Astrocyte (in vitro differentiated cells and primary cell): ENCODE data around the gene ZNF503. TPM values are rescaled to one million over a fixed set of nuclear protein-coding genes. Genes with fewer than 3 reads are reported as not detected.

ENCODE experiments used
- DNase-seq: peaks from one replicate; pipeline ENCODE4 v3.0.0-alpha.2; 2010; ENCODE audit warnings: low read depth
- FAIRE-seq: peaks from 2 replicates; lab custom pipeline; 2011; peaks lifted over from hg19 to GRCh38; lab: Jason Lieb, UNC
- H2AFZ ChIP-seq: 2 replicates; pipeline ENCODE4 v1.6.0; 2012; ENCODE audit warnings: low read depth, low read length, inconsistent platforms
- H3K27ac ChIP-seq: 2 replicates; pipeline ENCODE4 v1.5.1; 2011; ENCODE audit warnings: low read depth, low read length, inconsistent platforms
- H3K27me3 ChIP-seq: 2 replicates; pipeline ENCODE4 v1.6.0; 2011; ENCODE audit warnings: low read length, inconsistent platforms; ENCODE audit not compliant: insufficient read depth
- H3K36me3 ChIP-seq: 2 replicates; pipeline ENCODE4 v1.5.1; 2011; ENCODE audit warnings: low read length, inconsistent platforms; ENCODE audit not compliant: insufficient read depth
- H3K4me1 ChIP-seq: 2 replicates; pipeline ENCODE4 v1.5.1; 2011; ENCODE audit warnings: low read length, inconsistent platforms; ENCODE audit not compliant: insufficient read depth
- H3K4me2 ChIP-seq: 2 replicates; pipeline ENCODE4 v1.6.0; 2012; ENCODE audit warnings: low read length, inconsistent platforms
- H3K4me3 ChIP-seq: 2 replicates; pipeline ENCODE4 v1.5.1; 2011; ENCODE audit warnings: low read depth, mild to moderate bottlenecking, low read length, inconsistent platforms; ENCODE audit not compliant: insufficient read depth
- H3K79me2 ChIP-seq: 2 replicates; pipeline ENCODE4 v1.6.0; 2012; ENCODE audit warnings: mild to moderate bottlenecking, low read length, inconsistent platforms; ENCODE audit not compliant: insufficient read depth
- H3K9ac ChIP-seq: 2 replicates; pipeline ENCODE4 v1.6.0; 2012; ENCODE audit warnings: mild to moderate bottlenecking, low read length, inconsistent platforms
- H3K9me3 ChIP-seq: 2 replicates; pipeline ENCODE4 v1.5.1; 2012; ENCODE audit warnings: low read depth, mild to moderate bottlenecking, low read length, inconsistent platforms; ENCODE audit not compliant: insufficient read depth
- H4K20me1 ChIP-seq: 2 replicates; pipeline ENCODE4 v1.6.0; 2012; ENCODE audit warnings: low read length, inconsistent platforms; ENCODE audit not compliant: insufficient read depth
- H3K27ac Mint-ChIP-seq: one replicate; pipeline ENCODE4 v1.8.0; 2021; ENCODE audit warnings: mild to moderate bottlenecking, mixed read lengths; ENCODE audit not compliant: unreplicated experiment
- H3K27me3 Mint-ChIP-seq: one replicate; pipeline ENCODE4 v1.8.0; 2021; ENCODE audit warnings: low read depth, mixed read lengths; ENCODE audit not compliant: unreplicated experiment
- H3K36me3 Mint-ChIP-seq: one replicate; pipeline ENCODE4 v1.8.0; 2021; ENCODE audit warnings: low read depth, mixed read lengths; ENCODE audit not compliant: unreplicated experiment
- H3K4me1 Mint-ChIP-seq: one replicate; pipeline ENCODE4 v1.8.0; 2021; ENCODE audit warnings: low read depth, mixed read lengths; ENCODE audit not compliant: unreplicated experiment
- H3K4me3 Mint-ChIP-seq: one replicate; pipeline ENCODE4 v1.8.0; 2021; ENCODE audit warnings: mild to moderate bottlenecking, moderate library complexity, mixed read lengths; ENCODE audit not compliant: unreplicated experiment
- H3K9me3 Mint-ChIP-seq: one replicate; pipeline ENCODE4 v1.8.0; 2021; ENCODE audit warnings: mild to moderate bottlenecking, mixed read lengths; ENCODE audit not compliant: unreplicated experiment
- CTCF ChIP-seq: IDR thresholded peaks from 2 replicates; pipeline ENCODE4 v1.5.1; 2011; ENCODE audit warnings: low read depth, mild to moderate bottlenecking, inconsistent platforms, low read length, moderate library complexity; ENCODE audit not compliant: insufficient read depth
- EZH2 ChIP-seq: IDR thresholded peaks from 2 replicates; pipeline ENCODE4 v1.6.1; 2012; ENCODE audit warnings: mild to moderate bottlenecking, low read length, inconsistent platforms; ENCODE audit not compliant: insufficient read depth
- total RNA-seq: library from RNA; stranded (reverse); gene quantifications from 2 replicates; pipeline ENCODE4 v1.2.1, GENCODE V29; 2021

The ZNF503 gene
- total RNA-seq, 1 donor from 2014 or later, result 11.9 TPM

DNA sequence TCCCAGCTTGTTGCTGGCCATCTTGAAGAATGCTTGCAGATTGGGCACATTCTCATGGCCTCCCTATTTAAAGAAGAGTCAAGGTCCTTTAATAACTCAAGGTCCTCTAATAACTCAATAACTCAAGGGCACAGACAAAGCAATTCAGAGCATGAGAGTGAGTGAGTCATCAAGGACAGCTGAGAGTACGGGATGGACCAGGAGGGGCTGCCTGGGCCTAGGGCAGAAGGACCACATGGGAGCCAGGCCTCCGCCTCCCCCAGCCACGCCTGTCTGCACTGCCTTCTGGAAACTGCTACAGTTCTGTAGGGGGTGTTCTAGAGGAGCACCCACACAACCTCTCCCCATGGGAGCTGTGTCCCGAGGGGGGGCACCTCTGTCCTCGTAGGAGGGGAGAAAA lies 48.9 kb downstream of the ZNF503 start:
- Histone ChIP-seq H3K36me3 (no peaks in the 10 kb centered on the region), H3K9ac (no peak overlapping the region), H3K4me2 (no peak overlapping the region), H3K9me3 (no peaks in the 10 kb centered on the region), H4K20me1 (no peaks in the 10 kb centered on the region), H3K4me3 (no peak overlapping the region), H3K27ac (no peak overlapping the region), H3K79me2 (no peaks in the 10 kb centered on the region), H2AFZ (no peak overlapping the region), H3K27me3 (no peaks in the 10 kb centered on the region), H3K4me1 (peaks cover 4% of the 10 kb centered on the region)
- peaks cover 8% of the 10 kb centered on the region for H3K4me1 Mint-ChIP-seq
- peaks cover 2% of the 10 kb centered on the region for H3K27me3 Mint-ChIP-seq
- TF ChIP-seq EZH2, result no peak
- TF ChIP-seq CTCF, result no peak
- DNase-seq (no peak), FAIRE-seq (no peak)
- H3K9me3 Mint-ChIP-seq, result peaks cover 5% of the 10 kb centered on the region
- H3K27ac Mint-ChIP-seq, result no peak overlapping the region
- H3K36me3 Mint-ChIP-seq, result no peaks in the 10 kb centered on the region
- H3K4me3 Mint-ChIP-seq, result no peak overlapping the region

DNA sequence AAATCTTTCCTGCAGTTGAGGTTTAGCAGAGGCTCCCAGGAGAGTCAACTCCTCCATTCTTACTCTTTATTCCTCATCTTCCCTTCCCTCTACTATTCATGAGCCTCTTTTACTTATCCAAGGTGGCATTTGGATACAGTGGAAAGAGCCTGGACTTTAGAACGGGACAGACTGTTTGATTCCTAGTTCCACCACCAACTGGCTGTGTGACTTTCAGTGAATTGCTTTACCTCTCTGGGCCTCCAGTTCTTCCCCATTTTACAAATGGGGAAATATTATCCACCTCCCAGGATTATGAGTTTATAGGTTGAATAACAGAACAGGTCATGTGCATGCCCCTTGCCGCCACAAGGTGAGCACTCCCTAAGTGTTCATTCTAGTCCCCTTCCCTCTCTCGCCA lies 49.9 kb downstream of the ZNF503 start:
- Mint-ChIP-seq H3K27me3 (peaks cover 2% of the 10 kb centered on the region), H3K4me1 (peaks cover 8% of the 10 kb centered on the region), H3K9me3 (peaks cover 5% of the 10 kb centered on the region), H3K4me3 (no peak overlapping the region), H3K27ac (no peak overlapping the region), H3K36me3 (no peaks in the 10 kb centered on the region)
- no peak overlapping the region for H3K27ac ChIP-seq
- no peak for TF ChIP-seq EZH2
- TF ChIP-seq CTCF, result no peak
- H3K4me2 ChIP-seq, result no peak overlapping the region
- H3K9ac ChIP-seq, result no peak overlapping the region
- peaks cover 4% of the 10 kb centered on the region for H3K4me1 ChIP-seq
- DNase-seq, result no peak
- no peaks in the 10 kb centered on the region for H3K79me2 ChIP-seq
- H4K20me1 ChIP-seq, result no peaks in the 10 kb centered on the region
- no peak overlapping the region for H2AFZ ChIP-seq
- FAIRE-seq, result no peak
- no peaks in the 10 kb centered on the region for H3K27me3 ChIP-seq
- H3K4me3 ChIP-seq, result no peak overlapping the region
- H3K9me3 ChIP-seq, result no peaks in the 10 kb centered on the region
- no peaks in the 10 kb centered on the region for H3K36me3 ChIP-seq

DNA sequence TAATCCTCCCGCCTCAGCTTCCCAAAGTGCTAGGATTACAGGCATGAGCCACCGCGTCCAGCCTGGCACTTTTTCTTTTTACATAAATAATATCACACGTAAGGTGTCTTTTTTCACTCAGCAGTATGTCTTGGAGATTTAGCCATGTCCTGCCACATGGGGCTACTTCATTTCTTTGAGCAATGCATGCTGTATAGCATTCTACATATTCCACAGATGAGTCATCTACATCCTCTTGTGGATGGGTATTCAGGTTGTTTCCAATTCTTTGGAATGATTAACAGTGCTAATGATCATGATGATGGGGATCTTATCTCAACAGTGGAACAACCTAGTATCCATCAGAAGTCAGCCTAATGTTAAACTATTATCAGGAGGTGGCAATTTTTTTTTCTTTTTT lies 50.8 kb downstream of the ZNF503 start:
- H3K9me3 Mint-ChIP-seq, result peaks cover 5% of the 10 kb centered on the region
- TF ChIP-seq EZH2 (no peak), CTCF (no peak)

More for the DNA sequence above, 50.8 kb downstream of the ZNF503 start:
- Mint-ChIP-seq H3K27me3 (peaks cover 2% of the 10 kb centered on the region), H3K27ac (no peak overlapping the region), H3K4me1 (peaks cover 8% of the 10 kb centered on the region), H3K36me3 (no peaks in the 10 kb centered on the region), H3K4me3 (no peak overlapping the region)
- H3K4me3 ChIP-seq, result no peak overlapping the region
- H3K27ac ChIP-seq, result no peak overlapping the region
- H2AFZ ChIP-seq, result no peak overlapping the region
- no peaks in the 10 kb centered on the region for H3K9me3 ChIP-seq
- peak; percentile 69 for DNase-seq
- peak; percentile 54 for FAIRE-seq
- no peak overlapping the region for H3K9ac ChIP-seq
- peaks cover 4% of the 10 kb centered on the region for H3K4me1 ChIP-seq
- no peaks in the 10 kb centered on the region for H3K27me3 ChIP-seq
- no peaks in the 10 kb centered on the region for H4K20me1 ChIP-seq
- H3K4me2 ChIP-seq, result no peak overlapping the region
- H3K36me3 ChIP-seq, result no peaks in the 10 kb centered on the region
- no peaks in the 10 kb centered on the region for H3K79me2 ChIP-seq
